Fibroblast of peridontal ligament (primary cell): Measurements from ENCODE around the gene TFDP3.

Source experiments
- DNase-seq: peaks from one replicate; pipeline ENCODE4 v3.0.0-alpha.2; 2010; ENCODE audit errors: extremely low read depth

Gene TFDP3

GRCh38 chrX:133218329-133218728, at the start of gene TFDP3:
TSS of gene TFDP3 (minus strand) at chrX:133218354. CDS start at chrX:133218259, 95 bp downstream.
- DNase-seq, result no peak

DNA sequence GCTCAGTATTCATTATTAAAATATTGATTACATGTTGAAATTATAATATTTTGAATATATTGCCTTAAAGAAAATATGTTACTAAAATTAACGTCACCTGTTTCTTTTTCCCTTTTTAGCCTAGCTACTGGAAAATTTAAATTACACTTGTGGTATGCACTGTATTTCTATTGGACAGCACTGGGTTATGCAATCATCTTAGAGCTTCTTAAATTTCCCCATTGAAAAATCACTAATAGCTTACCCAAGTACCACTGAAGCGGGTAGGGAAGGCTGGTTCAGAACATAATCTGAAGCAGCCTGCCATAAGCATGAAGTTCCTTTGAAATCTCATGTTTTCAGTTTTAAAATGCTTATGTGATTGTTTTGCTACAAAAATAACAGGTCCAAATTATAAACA, 49.5 kb upstream of the TFDP3 start:
- DNase-seq, result no peak

DNA sequence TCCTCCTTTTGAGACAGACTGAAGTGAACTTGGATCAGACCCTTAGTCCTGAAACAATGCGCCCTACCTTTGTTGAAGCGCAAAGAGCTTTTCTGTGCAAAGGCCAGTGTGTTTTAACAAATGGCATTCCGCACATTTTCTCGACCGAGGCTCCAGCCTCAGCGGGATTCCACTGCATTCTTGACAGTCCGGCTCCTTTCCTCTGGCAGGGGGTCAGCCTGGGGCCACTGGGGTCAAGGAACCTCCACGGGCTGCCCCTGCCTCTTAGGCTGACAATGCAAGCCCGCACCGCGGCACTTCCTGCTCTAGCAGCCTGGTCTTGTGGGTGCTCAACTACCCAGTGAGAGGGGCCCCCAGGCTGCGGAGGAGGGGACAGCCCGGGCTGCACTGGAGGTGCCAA, 47.2 kb upstream of the TFDP3 start:
- DNase-seq, result no peak

DNA sequence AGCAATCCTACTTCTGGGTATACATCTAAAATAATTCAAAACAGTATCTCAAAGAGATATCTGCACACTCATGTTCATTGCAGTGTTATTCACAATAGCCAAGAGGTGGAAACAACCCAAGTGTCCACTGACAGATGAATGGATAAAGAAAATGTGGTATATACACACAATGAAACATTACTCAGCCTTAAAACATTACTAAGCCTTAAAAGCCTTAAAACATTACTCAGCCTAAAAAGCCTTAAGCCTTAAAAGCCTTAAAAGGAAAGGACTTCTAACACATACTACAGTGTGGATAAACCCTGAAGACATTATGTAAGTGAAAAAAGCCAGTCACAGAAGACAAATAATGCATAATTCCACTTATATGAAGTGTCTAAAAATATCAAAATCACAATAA, 40.3 kb upstream of the TFDP3 start:
- DNase-seq, result peak; percentile 3

- no peak for DNase-seq
Measured at GRCh38 chrX:133254666-133255065, 36.5 kb upstream of the TFDP3 start.

DNA sequence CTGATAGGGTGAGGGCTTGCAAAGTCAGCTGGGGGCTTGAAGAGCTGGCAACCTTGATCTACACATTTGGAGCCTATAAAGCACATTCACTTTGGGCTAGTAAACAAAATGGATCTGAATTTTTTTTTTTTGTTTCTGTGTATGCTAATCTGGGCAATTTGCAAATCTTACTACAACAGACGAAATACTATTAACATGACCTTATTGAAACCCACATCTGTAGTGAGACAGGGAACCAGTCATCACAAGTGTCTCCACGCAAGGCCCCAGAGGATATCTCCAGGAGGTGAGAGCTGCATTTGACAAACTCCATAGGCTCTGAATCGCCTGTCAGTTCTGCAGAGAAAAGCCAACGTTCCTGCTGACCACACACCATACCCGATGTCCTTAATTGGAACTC, 33.0 kb upstream of the TFDP3 start:
- no peak for DNase-seq

GRCh38 chrX:133250184-133251100, 32.3 kb upstream of the TFDP3 start:
- no peak for DNase-seq

GRCh38 chrX:133249266-133250058, 31.3 kb upstream of the TFDP3 start:
- DNase-seq, result no peak

- DNase-seq, result no peak
Measured at GRCh38 chrX:133248177-133248576, 30.0 kb upstream of the TFDP3 start.

DNA sequence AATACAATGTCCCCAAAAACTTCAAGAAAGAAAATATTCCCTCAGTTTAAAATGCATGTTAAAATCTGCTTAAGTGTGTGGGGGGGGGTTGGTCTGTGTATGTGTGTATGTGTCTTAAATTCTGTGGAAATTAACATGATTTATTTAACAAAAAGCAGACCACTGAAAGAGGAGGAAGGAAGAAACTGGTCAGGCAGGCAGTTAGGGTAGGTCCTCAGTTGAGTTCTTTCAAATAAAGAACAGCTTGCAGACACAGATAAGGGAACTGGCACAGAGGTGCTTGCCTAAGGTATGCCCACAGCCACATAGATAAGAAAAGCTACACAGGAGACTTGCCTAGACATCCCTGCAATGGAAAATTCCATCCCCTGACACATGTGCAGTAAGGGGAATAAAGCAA, 28.8 kb upstream of the TFDP3 start:
- no peak for DNase-seq

- no peak for DNase-seq
Measured at GRCh38 chrX:133235830-133236229, 17.7 kb upstream of the TFDP3 start.

DNA sequence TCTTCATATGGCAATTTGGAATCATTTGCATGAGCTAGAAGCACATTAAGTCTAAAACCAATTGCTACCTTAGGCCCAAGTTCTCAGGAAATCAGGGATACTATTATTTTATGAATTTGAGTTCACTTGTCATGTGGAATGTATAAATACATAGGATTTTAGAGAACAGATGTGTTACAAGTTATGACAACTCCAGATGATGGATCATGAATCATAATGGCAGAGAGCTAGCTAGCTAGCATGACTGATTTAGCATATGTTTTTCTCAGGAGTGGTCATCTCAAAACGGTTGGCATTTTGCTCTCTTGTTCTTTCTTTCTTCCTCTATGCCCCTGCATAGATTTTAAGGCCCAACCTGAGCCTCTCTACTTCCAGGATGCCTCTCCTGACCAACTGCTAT, 14.2 kb upstream of the TFDP3 start:
- DNase-seq, result no peak

- DNase-seq, result no peak
Measured at GRCh38 chrX:133229361-133229760, 11.2 kb upstream of the TFDP3 start.

DNA sequence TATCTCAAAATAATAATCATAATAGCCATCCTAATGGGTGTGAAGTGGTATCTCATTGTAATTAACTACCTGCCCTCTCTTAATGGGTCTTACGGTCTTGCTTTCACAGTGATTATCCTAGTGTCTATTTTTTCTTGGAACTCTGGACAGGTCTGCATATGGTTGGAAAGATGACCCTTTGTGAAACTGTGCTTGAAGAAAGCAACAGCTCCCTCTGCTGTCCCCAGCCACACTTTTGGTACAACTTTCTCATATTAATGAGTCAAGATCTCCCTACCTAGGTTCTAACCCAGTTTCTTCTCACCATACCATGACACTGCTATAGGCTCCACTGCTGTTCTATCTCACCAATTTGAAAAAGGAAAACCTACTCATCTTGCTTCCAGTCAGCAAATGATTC, 2.4 kb downstream of the TFDP3 start:
- DNase-seq, result no peak

DNA sequence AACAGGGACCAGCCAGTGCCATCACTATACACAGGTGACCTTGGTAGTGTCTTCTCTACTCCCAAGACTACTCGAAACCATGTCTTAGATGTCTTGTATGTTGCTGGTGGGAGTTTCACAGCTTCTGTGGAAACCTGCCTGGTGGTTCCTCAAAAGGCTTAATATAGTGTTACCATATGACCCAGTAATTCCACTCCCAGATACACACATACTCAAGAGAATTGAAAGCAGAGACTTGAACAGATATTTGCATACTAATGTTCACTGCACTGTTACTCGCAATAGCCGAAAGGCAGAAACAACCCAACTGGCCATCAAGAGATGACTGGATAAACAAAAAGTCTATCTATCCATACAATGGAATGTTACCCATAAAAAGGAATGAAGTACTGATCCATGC, 3.1 kb downstream of the TFDP3 start:
- no peak for DNase-seq

DNA sequence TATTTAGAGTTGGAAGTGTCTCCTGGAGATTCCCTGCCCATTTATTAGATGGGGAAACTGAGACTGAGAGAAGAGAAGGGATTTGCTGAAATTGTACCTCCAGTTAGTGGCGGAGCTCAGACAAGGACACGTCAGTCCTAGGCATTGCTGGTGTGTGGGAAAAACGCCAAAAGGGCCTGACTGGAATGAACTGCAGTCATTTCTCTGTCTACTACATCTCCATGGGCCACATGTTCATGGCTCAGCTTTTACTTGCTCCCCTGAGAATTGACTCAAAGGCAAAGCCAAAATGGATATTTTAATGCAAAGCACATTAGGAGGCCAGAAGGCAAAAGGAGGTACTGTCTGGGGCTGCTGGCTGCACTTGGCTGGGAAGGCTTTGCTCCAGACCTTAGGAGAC, 3.9 kb downstream of the TFDP3 start:
- no peak for DNase-seq

- DNase-seq, result no peak
Measured at GRCh38 chrX:133213117-133213516, 5.0 kb downstream of the TFDP3 start.

DNA sequence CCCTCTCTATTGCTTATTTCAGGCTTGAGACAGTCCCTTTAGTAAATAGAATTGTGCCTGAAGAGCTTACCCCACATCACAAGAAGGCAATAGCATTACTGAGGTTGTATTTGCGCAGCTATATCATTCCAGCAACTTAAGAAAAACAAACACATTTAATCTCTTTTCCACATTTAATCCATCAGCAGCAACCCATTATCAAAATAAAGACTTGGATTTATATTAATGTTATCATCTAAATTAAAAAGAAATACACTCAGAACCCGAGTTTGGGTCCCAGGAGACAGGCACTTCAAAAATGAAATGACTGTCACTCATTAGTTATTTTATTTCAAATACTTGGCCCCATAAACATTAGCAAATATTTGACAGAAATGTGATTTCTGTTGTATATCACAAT, 10.4 kb downstream of the TFDP3 start:
- no peak for DNase-seq

GRCh38 chrX:133191739-133192039, 26.5 kb downstream of the TFDP3 start:
- no peak for DNase-seq

DNA sequence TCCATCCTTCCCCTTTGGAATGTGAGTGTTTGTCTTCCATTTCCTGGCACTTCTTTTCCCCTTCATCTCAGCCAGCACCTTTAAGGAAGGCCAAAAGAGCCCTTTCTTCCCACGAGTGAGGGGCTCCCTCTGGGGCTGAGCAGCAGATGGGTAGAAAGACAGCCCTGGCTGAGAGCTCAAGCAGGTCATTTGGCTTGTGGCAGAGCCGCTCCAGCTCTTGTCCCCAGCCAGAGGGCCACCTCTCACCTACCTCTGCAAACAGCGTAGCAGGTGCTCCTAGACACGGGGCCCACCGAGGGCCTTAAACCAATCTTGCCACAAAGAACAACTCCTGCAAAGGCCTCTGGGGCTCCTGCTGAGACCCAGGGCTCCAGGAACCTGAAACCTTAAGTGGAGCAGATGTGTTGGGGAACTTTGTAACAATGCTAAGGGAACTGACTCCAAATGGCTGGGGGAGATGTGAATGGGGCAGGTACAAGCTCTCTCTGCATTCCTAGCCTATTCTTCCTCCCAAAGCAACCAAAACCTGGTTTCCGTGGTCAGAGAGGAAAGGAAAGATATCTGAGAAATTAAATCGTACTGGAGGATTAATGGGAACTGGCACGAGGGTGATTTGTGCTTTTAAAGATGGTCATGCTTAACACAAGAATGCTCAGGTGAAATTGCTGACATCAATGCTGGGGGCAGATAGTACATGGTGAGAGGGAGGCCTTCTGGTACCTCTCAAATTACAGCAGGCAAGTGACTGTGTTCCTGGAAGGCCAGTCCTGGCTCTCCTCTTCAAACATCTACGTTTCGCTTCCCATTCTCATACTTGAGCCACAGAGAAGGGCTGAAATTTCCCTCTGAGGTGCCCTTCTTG, 27.0 kb downstream of the TFDP3 start:
- no peak for DNase-seq

- DNase-seq, result no peak
Measured at GRCh38 chrX:133189195-133189594, 29.0 kb downstream of the TFDP3 start.

GRCh38 chrX:133188631-133189030, 29.5 kb downstream of the TFDP3 start:
- DNase-seq, result no peak
